Measurements from ENCODE around the gene RPS18.

The RPS18 gene

GRCh38 chr6:33297956-33298772 is 26.3 kb downstream of the RPS18 start:
- DNase-seq (ENCODE audit: extremely low read depth, low read depth), result no peak
- no peak for TF ChIP-seq CTCF (IDR thresholded peaks at IDR 0.05; ENCODE audit: low read depth, low read length, missing control alignments)

GRCh38 chr6:33298773-33299236 is 26.9 kb downstream of the RPS18 start, which contains the start of gene RGL2:
TSS of gene RGL2 (minus strand) at chr6:33298942. CDS start at chr6:33298610, 332 bp downstream.
- TF ChIP-seq CTCF (IDR thresholded peaks at IDR 0.05; ENCODE audit: low read depth, low read length, missing control alignments), result no peak
- H3K4me3 ChIP-seq (replicated peaks; ENCODE audit: low read depth, low read length), result peak within 1 kb of the TSS; percentile 76
- DNase-seq (ENCODE audit: extremely low read depth, low read depth), result no peak

More at GRCh38 chr6:33297956-33298772, 26.3 kb downstream of the RPS18 start:
- peak overlapping the region; percentile 76 for H3K4me3 ChIP-seq (replicated peaks; ENCODE audit: low read depth, low read length)

- H3K4me3 ChIP-seq (replicated peaks; ENCODE audit: low read depth, low read length), result peak overlapping the region; percentile 76
- DNase-seq (ENCODE audit: extremely low read depth, low read depth), result no peak
- peak; percentile 78 for TF ChIP-seq CTCF (IDR thresholded peaks at IDR 0.05; ENCODE audit: low read depth, low read length, missing control alignments)
These were observed 27.5 kb downstream of the RPS18 start for GRCh38 chr6:33299237-33299944.

GRCh38 chr6:33301877-33302276 is 30.0 kb downstream of the RPS18 start:
- DNase-seq (ENCODE audit: extremely low read depth, low read depth), result no peak

GRCh38 chr6:33304216-33304615 is 32.3 kb downstream of the RPS18 start:
- no peak overlapping the region for H3K4me3 ChIP-seq (replicated peaks; ENCODE audit: low read depth, low read length)
- TF ChIP-seq CTCF (IDR thresholded peaks at IDR 0.05; ENCODE audit: low read depth, low read length, missing control alignments), result no peak
- no peak for DNase-seq (ENCODE audit: extremely low read depth, low read depth)

More at GRCh38 chr6:33301877-33302276, 30.0 kb downstream of the RPS18 start:
- H3K4me3 ChIP-seq (replicated peaks; ENCODE audit: low read depth, low read length), result no peak overlapping the region
- TF ChIP-seq CTCF (IDR thresholded peaks at IDR 0.05; ENCODE audit: low read depth, low read length, missing control alignments), result no peak

GRCh38 chr6:33305052-33305451 is 33.2 kb downstream of the RPS18 start:
- no peak for DNase-seq (ENCODE audit: extremely low read depth, low read depth)
- TF ChIP-seq CTCF (IDR thresholded peaks at IDR 0.05; ENCODE audit: low read depth, low read length, missing control alignments), result no peak
- H3K4me3 ChIP-seq (replicated peaks; ENCODE audit: low read depth, low read length), result no peak overlapping the region
